Tibial nerve (tissue), 4 donors: ENCODE measurements around the gene CHN2. TPM values are rescaled to one million over a fixed set of nuclear protein-coding genes. Genes with fewer than 3 reads are reported as not detected.

Source experiments
- DNase-seq, 2 donors: peaks; one replicate each; pipeline ENCODE4 v3.0.0-alpha.2; 2019; ENCODE audit warnings: low spot score in 2 of 2
- H3K27ac ChIP-seq, 4 donors: fragments of 200-600 bp; sonication (generic) in 3 of 4; one replicate each; pipeline ENCODE4 v1.5.1; 2017 to 2019; ENCODE audit warnings: mild to moderate bottlenecking in 1 of 4
- H3K27me3 ChIP-seq, 2 donors: fragments of 200-600 bp; sonication (generic) in 1 of 2; one replicate each; pipeline versions ENCODE4 v1.5.1 to v1.6.0; 2017 to 2019
- H3K36me3 ChIP-seq, 3 donors: fragments of 200-600 bp; sonication (generic); one replicate each; pipeline ENCODE4 v1.5.1; 2018 to 2019
- H3K4me1 ChIP-seq, 4 donors: fragments of 200-600 bp; sonication (generic) in 3 of 4; one replicate each; pipeline ENCODE4 v1.5.1; 2017 to 2019
- H3K4me3 ChIP-seq, 4 donors: fragments of 200-600 bp; sonication (generic) in 3 of 4; one replicate each; pipeline ENCODE4 v1.5.1; 2017 to 2019; ENCODE audit warnings: mild to moderate bottlenecking in 1 of 4, moderate library complexity in 1 of 4
- H3K9me3 ChIP-seq, 4 donors: fragments of 200-600 bp; sonication (generic) in 3 of 4; one replicate each; pipeline ENCODE4 v1.5.1; 2017 to 2019
- CTCF ChIP-seq, 5 experiments: fragments of 200-600 bp in 3 of 5; fragments of 450-650 bp in 2 of 5; sonication (generic) in 3 of 5; IDR thresholded peaks; one replicate each; pipeline ENCODE4 v1.5.1; 2016 to 2019; ENCODE audit warnings: antibody characterized with exemption in 5 of 5, mild to moderate bottlenecking in 3 of 5, moderate library complexity in 2 of 5
- EP300 ChIP-seq, 2 donors: sonication (generic); formaldehyde crosslinking; IDR thresholded peaks; one replicate each; pipeline ENCODE4 v1.6.1; 2017; ENCODE audit warnings: antibody characterized with exemption in 2 of 2, mild to moderate bottlenecking in 1 of 2
- POLR2A ChIP-seq, 2 donors: fragments of 450-650 bp; IDR thresholded peaks; one replicate each; pipeline ENCODE4 v1.6.1; 2017; ENCODE audit warnings: antibody characterized with exemption in 2 of 2, mild to moderate bottlenecking in 2 of 2, moderate library complexity in 2 of 2
- WGBS, 2 donors: methylation state at CpG; one replicate each; pipeline ENCODE4 v1.1.5; 2018; 5-methylcytosine and 5-hydroxymethylcytosine counted together
- total RNA-seq, 4 donors: library from RNA; depleted of rRNA; stranded (reverse); fragments of >200 nt; gene quantifications; one replicate each; pipeline ENCODE4 v1.1.0, GENCODE V29; 2016

The CHN2 gene
- total RNA-seq, 4 donors from 2014 or later = 3.9 to 12.6 (median 7.0) TPM

- Histone ChIP-seq H3K27me3 (peaks cover 0 to 18% of the 10 kb centered on the region in 2 donors), H3K36me3 (no peaks in the 10 kb centered on the region), H3K4me1 (peaks cover 0 to 11% (median 4%) of the 10 kb centered on the region in 4 donors), H3K9me3 (no peaks in the 10 kb centered on the region), H3K27ac (no peak overlapping the region), H3K4me3 (no peak overlapping the region)
- 80 to 88% methylated on average over 12 of the region's 12 CpGs for WGBS, 2 donors
- TF ChIP-seq POLR2A (IDR thresholded peaks at IDR 0.05) (no peak), CTCF (IDR thresholded peaks at IDR 0.05) (no peak), EP300 (IDR thresholded peaks at IDR 0.05) (no peak)
- no peak for DNase-seq
These were observed 45.5 kb upstream of the CHN2 start for GRCh38 chr7:29149036-29149435.

GRCh38 chr7:29150856-29151255 is 43.7 kb upstream of the CHN2 start:
- H3K4me1 ChIP-seq = peaks cover 0 to 10% (median 4%) of the 10 kb centered on the region in 4 donors
- no peak for DNase-seq
- no peak overlapping the region for H3K27ac ChIP-seq
- H3K36me3 ChIP-seq = no peaks in the 10 kb centered on the region
- TF ChIP-seq CTCF (IDR thresholded peaks at IDR 0.05) = no peak
- no peak for TF ChIP-seq EP300 (IDR thresholded peaks at IDR 0.05)
- H3K27me3 ChIP-seq = peaks cover 0 to 9% of the 10 kb centered on the region in 2 donors
- 68 to 69% methylated on average over 2 of the region's 2 CpGs for WGBS, 2 donors
- H3K4me3 ChIP-seq = no peak overlapping the region
- H3K9me3 ChIP-seq = no peaks in the 10 kb centered on the region

- TF ChIP-seq POLR2A (IDR thresholded peaks at IDR 0.05) (no peak), CTCF (IDR thresholded peaks at IDR 0.05) (no peak), EP300 (IDR thresholded peaks at IDR 0.05) (no peak)
- Histone ChIP-seq H3K36me3 (no peaks in the 10 kb centered on the region), H3K4me3 (no peak overlapping the region), H3K9me3 (no peaks in the 10 kb centered on the region), H3K4me1 (no peaks in the 10 kb centered on the region), H3K27me3 (no peaks in the 10 kb centered on the region), H3K27ac (no peak overlapping the region)
- WGBS, 2 donors = 87 to 95% methylated on average over 2 of the region's 2 CpGs
- no peak for DNase-seq
These were observed 40.5 kb upstream of the CHN2 start for GRCh38 chr7:29154076-29154475.

- no peak for TF ChIP-seq POLR2A (IDR thresholded peaks at IDR 0.05)
- no peak overlapping the region for H3K27ac ChIP-seq
These were observed 37.6 kb upstream of the CHN2 start for GRCh38 chr7:29156907-29157452.

GRCh38 chr7:29158795-29159423 is 35.7 kb upstream of the CHN2 start:
- no peak for TF ChIP-seq POLR2A (IDR thresholded peaks at IDR 0.05)
- TF ChIP-seq CTCF (IDR thresholded peaks at IDR 0.05) = no peak
- TF ChIP-seq EP300 (IDR thresholded peaks at IDR 0.05) = no peak
- H3K4me1 ChIP-seq = no peaks in the 10 kb centered on the region
- 51 to 53% methylated on average over 3 of the region's 3 CpGs for WGBS, 2 donors
- H3K36me3 ChIP-seq = no peaks in the 10 kb centered on the region
- H3K27ac ChIP-seq = no peak overlapping the region
- peaks cover 0 to 2% (median 0%) of the 10 kb centered on the region in 4 donors for H3K9me3 ChIP-seq
- H3K4me3 ChIP-seq = no peak overlapping the region
- H3K27me3 ChIP-seq = no peaks in the 10 kb centered on the region
- no peak for DNase-seq

More at GRCh38 chr7:29156907-29157452, 37.6 kb upstream of the CHN2 start:
- H3K27me3 ChIP-seq = no peaks in the 10 kb centered on the region
- no peaks in the 10 kb centered on the region for H3K36me3 ChIP-seq
- no peak overlapping the region for H3K4me3 ChIP-seq
- 29 to 37% methylated on average over 5 of the region's 5 CpGs for WGBS, 2 donors
- no peak for DNase-seq
- no peaks in the 10 kb centered on the region for H3K4me1 ChIP-seq
- H3K9me3 ChIP-seq = peaks cover 0 to 2% (median 0%) of the 10 kb centered on the region in 4 donors
